ENCODE measurements around the gene DHX16. TPM values are rescaled to one million over a fixed set of nuclear protein-coding genes. Genes with fewer than 3 reads are reported as not detected.

DHX16 gene
- total and polyA plus RNA-seq, 9 of the 15 experiments (the other 6 are each of a cell fraction or from before 2014, with no cell fraction given): 14.6 to 66.1 (median 47.5) TPM

DNA sequence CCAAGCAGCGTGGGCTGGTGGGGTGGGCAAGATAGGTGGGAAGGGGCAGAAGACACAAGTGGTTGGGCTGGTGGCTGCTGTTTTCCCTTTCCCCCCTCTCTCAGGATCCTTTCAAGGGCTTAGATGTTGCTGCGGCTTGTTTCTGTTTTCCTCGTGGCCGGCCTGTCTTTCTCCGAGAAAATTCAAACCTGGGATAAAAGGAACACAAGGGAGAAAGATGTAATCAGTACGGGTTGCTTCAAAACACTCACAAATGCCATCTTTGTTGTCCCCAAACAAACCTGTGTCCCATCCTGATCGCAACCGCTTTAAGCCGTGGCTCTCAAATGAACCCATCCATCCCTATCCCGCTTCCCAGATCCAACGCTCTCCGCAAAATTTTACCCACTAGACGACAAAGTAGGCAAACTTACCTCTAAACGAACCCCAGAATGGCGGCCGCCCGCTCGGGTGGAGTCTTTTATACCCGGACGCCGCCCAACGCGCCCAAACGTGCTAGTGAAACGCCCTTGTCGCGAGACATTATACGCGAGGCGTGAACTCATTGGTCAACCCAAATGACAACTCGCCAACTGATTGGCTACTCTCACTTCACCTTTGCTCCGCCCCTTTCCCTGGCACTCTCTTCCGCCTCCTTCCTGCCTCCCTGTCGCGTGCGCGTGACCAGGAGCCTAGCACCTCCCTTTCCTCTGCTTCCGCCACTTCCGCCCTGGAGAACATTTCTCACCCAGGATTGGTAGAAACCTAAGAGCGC is 55.8 kb downstream of the DHX16 start, which contains the start of gene PPP1R10 (continued):
- TF ChIP-seq MCM2 (IDR thresholded peaks at IDR 0.05; ENCODE audit: low read depth): no peak
- TF ChIP-seq ZNF316 (IDR thresholded peaks at IDR 0.05): no peak
- 0 out of 2 replicates have a peak, but pooled peaks have one; percentile 37 for TF ChIP-seq DDX20 (tag; IDR thresholded peaks at IDR 0.05; ENCODE audit: low read depth)
- no peak for TF ChIP-seq POLR3G (IDR thresholded peaks at IDR 0.05; ENCODE audit: extremely low read depth, insufficient read length, insufficient replicate concordance)
- no peak; the same call in 1 of the 2 replicates for TF ChIP-seq ZNF263 (CRISPR knock-in tag; IDR thresholded peaks at IDR 0.05; ENCODE audit: borderline replicate concordance)
- no peak for TF ChIP-seq ZNF124 (CRISPR knock-in tag; IDR thresholded peaks at IDR 0.05)
- no peak for TF ChIP-seq U2AF1 (optimal IDR thresholded peaks at IDR 0.05; ENCODE audit: low read depth, low read length)
- no peak for TF ChIP-seq KAT2B (IDR thresholded peaks at IDR 0.05; ENCODE audit: low read depth, low read length)
- TF ChIP-seq POLR2B (IDR thresholded peaks at IDR 0.05; ENCODE audit: low read depth, partially characterized antibody): peak; percentile 100
- TF ChIP-seq, protein P1, sequence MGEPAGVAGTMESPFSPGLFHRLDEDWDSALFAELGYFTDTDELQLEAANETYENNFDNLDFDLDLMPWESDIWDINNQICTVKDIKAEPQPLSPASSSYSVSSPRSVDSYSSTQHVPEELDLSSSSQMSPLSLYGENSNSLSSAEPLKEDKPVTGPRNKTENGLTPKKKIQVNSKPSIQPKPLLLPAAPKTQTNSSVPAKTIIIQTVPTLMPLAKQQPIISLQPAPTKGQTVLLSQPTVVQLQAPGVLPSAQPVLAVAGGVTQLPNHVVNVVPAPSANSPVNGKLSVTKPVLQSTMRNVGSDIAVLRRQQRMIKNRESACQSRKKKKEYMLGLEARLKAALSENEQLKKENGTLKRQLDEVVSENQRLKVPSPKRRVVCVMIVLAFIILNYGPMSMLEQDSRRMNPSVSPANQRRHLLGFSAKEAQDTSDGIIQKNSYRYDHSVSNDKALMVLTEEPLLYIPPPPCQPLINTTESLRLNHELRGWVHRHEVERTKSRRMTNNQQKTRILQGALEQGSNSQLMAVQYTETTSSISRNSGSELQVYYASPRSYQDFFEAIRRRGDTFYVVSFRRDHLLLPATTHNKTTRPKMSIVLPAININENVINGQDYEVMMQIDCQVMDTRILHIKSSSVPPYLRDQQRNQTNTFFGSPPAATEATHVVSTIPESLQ (CRISPR knock-in tag; IDR thresholded peaks at IDR 0.05): no peak
- TF ChIP-seq, protein P2, sequence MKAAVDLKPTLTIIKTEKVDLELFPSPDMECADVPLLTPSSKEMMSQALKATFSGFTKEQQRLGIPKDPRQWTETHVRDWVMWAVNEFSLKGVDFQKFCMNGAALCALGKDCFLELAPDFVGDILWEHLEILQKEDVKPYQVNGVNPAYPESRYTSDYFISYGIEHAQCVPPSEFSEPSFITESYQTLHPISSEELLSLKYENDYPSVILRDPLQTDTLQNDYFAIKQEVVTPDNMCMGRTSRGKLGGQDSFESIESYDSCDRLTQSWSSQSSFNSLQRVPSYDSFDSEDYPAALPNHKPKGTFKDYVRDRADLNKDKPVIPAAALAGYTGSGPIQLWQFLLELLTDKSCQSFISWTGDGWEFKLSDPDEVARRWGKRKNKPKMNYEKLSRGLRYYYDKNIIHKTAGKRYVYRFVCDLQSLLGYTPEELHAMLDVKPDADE (conservative IDR thresholded peaks at IDR 0.05; ENCODE audit: control insufficient read depth, low read depth, low read length): peak; percentile 95
- no peak for TF ChIP-seq U2AF2 (optimal IDR thresholded peaks at IDR 0.05; ENCODE audit: low read depth, low read length)
- peak; percentile 87 for TF ChIP-seq NFIC (IDR thresholded peaks at IDR 0.05)
- TF ChIP-seq, protein P3, sequence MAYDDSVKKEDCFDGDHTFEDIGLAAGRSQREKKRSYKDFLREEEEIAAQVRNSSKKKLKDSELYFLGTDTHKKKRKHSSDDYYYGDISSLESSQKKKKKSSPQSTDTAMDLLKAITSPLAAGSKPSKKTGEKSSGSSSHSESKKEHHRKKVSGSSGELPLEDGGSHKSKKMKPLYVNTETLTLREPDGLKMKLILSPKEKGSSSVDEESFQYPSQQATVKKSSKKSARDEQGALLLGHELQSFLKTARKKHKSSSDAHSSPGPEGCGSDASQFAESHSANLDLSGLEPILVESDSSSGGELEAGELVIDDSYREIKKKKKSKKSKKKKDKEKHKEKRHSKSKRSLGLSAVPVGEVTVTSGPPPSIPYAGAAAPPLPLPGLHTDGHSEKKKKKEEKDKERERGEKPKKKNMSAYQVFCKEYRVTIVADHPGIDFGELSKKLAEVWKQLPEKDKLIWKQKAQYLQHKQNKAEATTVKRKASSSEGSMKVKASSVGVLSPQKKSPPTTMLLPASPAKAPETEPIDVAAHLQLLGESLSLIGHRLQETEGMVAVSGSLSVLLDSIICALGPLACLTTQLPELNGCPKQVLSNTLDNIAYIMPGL (CRISPR knock-in tag; IDR thresholded peaks at IDR 0.05): no peak; the same call in 1 of the 2 replicates
- peak; percentile 39; the same call in 1 of the 2 replicates for TF ChIP-seq EP300 (IDR thresholded peaks at IDR 0.05; ENCODE audit: low read length)
- TF ChIP-seq RAD21 (CRISPR knock-in tag; conservative IDR thresholded peaks at IDR 0.05 in 1 of 2, IDR thresholded peaks at IDR 0.05 in 1 of 2): no peak
- TF ChIP-seq CREBBP (IDR thresholded peaks at IDR 0.05; ENCODE audit: low read depth, low read length): no peak
- TF ChIP-seq ZKSCAN3 (CRISPR knock-in tag; IDR thresholded peaks at IDR 0.05): no peak
- no peak for TF ChIP-seq HDAC8 (tag; IDR thresholded peaks at IDR 0.05)
- TF ChIP-seq, protein P4, sequence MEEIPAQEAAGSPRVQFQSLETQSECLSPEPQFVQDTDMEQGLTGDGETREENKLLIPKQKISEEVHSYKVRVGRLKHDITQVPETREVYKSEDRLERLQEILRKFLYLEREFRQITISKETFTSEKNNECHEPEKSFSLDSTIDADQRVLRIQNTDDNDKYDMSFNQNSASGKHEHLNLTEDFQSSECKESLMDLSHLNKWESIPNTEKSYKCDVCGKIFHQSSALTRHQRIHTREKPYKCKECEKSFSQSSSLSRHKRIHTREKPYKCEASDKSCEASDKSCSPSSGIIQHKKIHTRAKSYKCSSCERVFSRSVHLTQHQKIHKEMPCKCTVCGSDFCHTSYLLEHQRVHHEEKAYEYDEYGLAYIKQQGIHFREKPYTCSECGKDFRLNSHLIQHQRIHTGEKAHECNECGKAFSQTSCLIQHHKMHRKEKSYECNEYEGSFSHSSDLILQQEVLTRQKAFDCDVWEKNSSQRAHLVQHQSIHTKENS (CRISPR knock-in tag; IDR thresholded peaks at IDR 0.05): peak; percentile 88
- TF ChIP-seq NR2C2 (CRISPR knock-in tag; IDR thresholded peaks at IDR 0.05): no peak
- TF ChIP-seq NR2C2 (tag; IDR thresholded peaks at IDR 0.05): no peak; the same call in 1 of the 2 replicates
- peak; percentile 88 for TF ChIP-seq PHF20 (IDR thresholded peaks at IDR 0.05; ENCODE audit: partially characterized antibody)

Data from K562 (cell line).